Measurements from ENCODE around the gene PTPRG.

Gene PTPRG

GRCh38 chr3:62101488-62101887 lies 540.1 kb downstream of the PTPRG start:
- TF ChIP-seq, protein P1, sequence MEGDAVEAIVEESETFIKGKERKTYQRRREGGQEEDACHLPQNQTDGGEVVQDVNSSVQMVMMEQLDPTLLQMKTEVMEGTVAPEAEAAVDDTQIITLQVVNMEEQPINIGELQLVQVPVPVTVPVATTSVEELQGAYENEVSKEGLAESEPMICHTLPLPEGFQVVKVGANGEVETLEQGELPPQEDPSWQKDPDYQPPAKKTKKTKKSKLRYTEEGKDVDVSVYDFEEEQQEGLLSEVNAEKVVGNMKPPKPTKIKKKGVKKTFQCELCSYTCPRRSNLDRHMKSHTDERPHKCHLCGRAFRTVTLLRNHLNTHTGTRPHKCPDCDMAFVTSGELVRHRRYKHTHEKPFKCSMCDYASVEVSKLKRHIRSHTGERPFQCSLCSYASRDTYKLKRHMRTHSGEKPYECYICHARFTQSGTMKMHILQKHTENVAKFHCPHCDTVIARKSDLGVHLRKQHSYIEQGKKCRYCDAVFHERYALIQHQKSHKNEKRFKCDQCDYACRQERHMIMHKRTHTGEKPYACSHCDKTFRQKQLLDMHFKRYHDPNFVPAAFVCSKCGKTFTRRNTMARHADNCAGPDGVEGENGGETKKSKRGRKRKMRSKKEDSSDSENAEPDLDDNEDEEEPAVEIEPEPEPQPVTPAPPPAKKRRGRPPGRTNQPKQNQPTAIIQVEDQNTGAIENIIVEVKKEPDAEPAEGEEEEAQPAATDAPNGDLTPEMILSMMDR (IDR thresholded peaks at IDR 0.05; ENCODE audit: poor library complexity, severe bottlenecking) = no peak
- Histone ChIP-seq H3K36me3 (ENCODE audit: low read depth) (no peaks in the 10 kb centered on the region), H3K27ac (ENCODE audit: poor library complexity, severe bottlenecking) (no peak overlapping the region), H3K27me3 (ENCODE audit: insufficient read depth, poor library complexity, severe bottlenecking) (no peaks in the 10 kb centered on the region), H3K4me1 (ENCODE audit: insufficient read depth, poor library complexity, severe bottlenecking) (no peaks in the 10 kb centered on the region), H3K4me3 (ENCODE audit: severe bottlenecking) (no peak overlapping the region), H3K9me3 (ENCODE audit: severe bottlenecking) (no peaks in the 10 kb centered on the region)
- no peak for ATAC-seq (ENCODE audit: low read depth)
- no peak for DNase-seq (ENCODE audit: low spot score)

- ATAC-seq (ENCODE audit: low read depth) (no peak), DNase-seq (ENCODE audit: low spot score) (no peak)
- no peak overlapping the region for H3K4me3 ChIP-seq (ENCODE audit: severe bottlenecking)
- H3K4me1 ChIP-seq (ENCODE audit: insufficient read depth, poor library complexity, severe bottlenecking) = no peaks in the 10 kb centered on the region
- TF ChIP-seq, protein P1 (IDR thresholded peaks at IDR 0.05; ENCODE audit: poor library complexity, severe bottlenecking) = no peak
- no peak overlapping the region for H3K27ac ChIP-seq (ENCODE audit: poor library complexity, severe bottlenecking)
- H3K27me3 ChIP-seq (ENCODE audit: insufficient read depth, poor library complexity, severe bottlenecking) = no peaks in the 10 kb centered on the region
- no peaks in the 10 kb centered on the region for H3K36me3 ChIP-seq (ENCODE audit: low read depth)
- no peaks in the 10 kb centered on the region for H3K9me3 ChIP-seq (ENCODE audit: severe bottlenecking)
These were observed 542.2 kb downstream of the PTPRG start for GRCh38 chr3:62103531-62103930.

- H3K27me3 ChIP-seq (ENCODE audit: insufficient read depth, poor library complexity, severe bottlenecking) = no peaks in the 10 kb centered on the region
- TF ChIP-seq, protein P1 (IDR thresholded peaks at IDR 0.05; ENCODE audit: poor library complexity, severe bottlenecking) = no peak
- H3K9me3 ChIP-seq (ENCODE audit: severe bottlenecking) = no peaks in the 10 kb centered on the region
- no peaks in the 10 kb centered on the region for H3K4me1 ChIP-seq (ENCODE audit: insufficient read depth, poor library complexity, severe bottlenecking)
- no peaks in the 10 kb centered on the region for H3K36me3 ChIP-seq (ENCODE audit: low read depth)
- DNase-seq (ENCODE audit: low spot score) = no peak
- no peak overlapping the region for H3K27ac ChIP-seq (ENCODE audit: poor library complexity, severe bottlenecking)
- H3K4me3 ChIP-seq (ENCODE audit: severe bottlenecking) = no peak overlapping the region
- ATAC-seq (ENCODE audit: low read depth) = peak; percentile 88
These were observed 548.2 kb downstream of the PTPRG start for GRCh38 chr3:62109534-62109933.

DNA sequence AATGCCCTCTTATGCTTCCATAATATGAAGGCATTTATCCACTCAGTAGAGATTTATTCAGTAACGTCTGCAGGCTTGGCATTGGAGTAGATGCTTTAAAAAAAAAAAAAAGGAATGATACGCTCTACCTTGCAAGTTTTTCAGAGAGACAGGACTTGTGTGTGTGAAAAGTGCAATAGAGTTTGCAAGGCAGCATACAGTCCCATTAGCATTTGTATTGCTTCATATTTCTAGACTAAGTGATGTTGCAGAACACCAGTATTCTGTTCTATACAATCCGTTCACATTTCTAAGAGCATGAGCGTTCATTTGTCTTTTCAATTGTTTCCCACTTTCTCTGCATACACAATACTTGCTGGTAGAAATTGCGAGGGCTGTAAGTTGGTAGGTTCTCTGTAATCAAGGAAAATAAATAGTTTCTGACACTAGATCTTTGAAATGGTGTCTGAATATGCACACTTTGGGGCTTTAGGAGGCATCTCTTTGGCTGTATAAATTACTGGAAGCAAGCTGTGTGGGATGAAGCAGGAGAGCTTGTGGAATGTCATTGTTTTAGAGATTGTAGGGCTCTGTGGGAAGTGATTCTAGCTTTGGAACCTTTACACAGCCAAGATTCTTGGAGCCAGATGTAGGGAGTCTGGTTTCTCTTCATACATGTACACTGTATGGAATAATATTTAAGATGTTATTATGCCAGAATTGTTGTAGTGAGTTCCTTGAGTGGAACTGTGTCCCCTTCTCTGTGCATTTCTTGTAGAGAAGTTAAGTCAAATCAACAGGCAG lies 549.3 kb downstream of the PTPRG start:
- Histone ChIP-seq H3K9me3 (ENCODE audit: severe bottlenecking) (no peaks in the 10 kb centered on the region), H3K4me3 (ENCODE audit: severe bottlenecking) (no peak overlapping the region), H3K27me3 (ENCODE audit: insufficient read depth, poor library complexity, severe bottlenecking) (no peaks in the 10 kb centered on the region), H3K27ac (ENCODE audit: poor library complexity, severe bottlenecking) (no peak overlapping the region), H3K36me3 (ENCODE audit: low read depth) (no peaks in the 10 kb centered on the region), H3K4me1 (ENCODE audit: insufficient read depth, poor library complexity, severe bottlenecking) (no peaks in the 10 kb centered on the region)
- TF ChIP-seq, protein P1 (IDR thresholded peaks at IDR 0.05; ENCODE audit: poor library complexity, severe bottlenecking) = no peak
- ATAC-seq (ENCODE audit: low read depth) = no peak
- no peak for DNase-seq (ENCODE audit: low spot score)

- TF ChIP-seq, protein P1 (IDR thresholded peaks at IDR 0.05; ENCODE audit: poor library complexity, severe bottlenecking) = no peak
- H3K9me3 ChIP-seq (ENCODE audit: severe bottlenecking) = no peaks in the 10 kb centered on the region
- no peaks in the 10 kb centered on the region for H3K4me1 ChIP-seq (ENCODE audit: insufficient read depth, poor library complexity, severe bottlenecking)
- H3K27me3 ChIP-seq (ENCODE audit: insufficient read depth, poor library complexity, severe bottlenecking) = no peaks in the 10 kb centered on the region
- H3K36me3 ChIP-seq (ENCODE audit: low read depth) = no peaks in the 10 kb centered on the region
- H3K27ac ChIP-seq (ENCODE audit: poor library complexity, severe bottlenecking) = no peak overlapping the region
- H3K4me3 ChIP-seq (ENCODE audit: severe bottlenecking) = no peak overlapping the region
- DNase-seq (ENCODE audit: low spot score) (no peak), ATAC-seq (ENCODE audit: low read depth) (no peak)
These were observed 551.7 kb downstream of the PTPRG start for GRCh38 chr3:62113092-62113491.

Data from RWPE2 (cell line).